ENCODE measurements around the gene RBMX2.

RBMX2 gene

GRCh38 chrX:130446974-130447373 is 45.2 kb downstream of the RBMX2 start:
- DNase-seq, result no peak
